Measurements from ENCODE around the gene SHISA2. TPM values are rescaled to one million over a fixed set of nuclear protein-coding genes. Genes with fewer than 3 reads are reported as not detected.

SHISA2 gene
- total and polyA plus RNA-seq, 4 donors = under 0.01 to 2.1 TPM; not detected in 2

DNA sequence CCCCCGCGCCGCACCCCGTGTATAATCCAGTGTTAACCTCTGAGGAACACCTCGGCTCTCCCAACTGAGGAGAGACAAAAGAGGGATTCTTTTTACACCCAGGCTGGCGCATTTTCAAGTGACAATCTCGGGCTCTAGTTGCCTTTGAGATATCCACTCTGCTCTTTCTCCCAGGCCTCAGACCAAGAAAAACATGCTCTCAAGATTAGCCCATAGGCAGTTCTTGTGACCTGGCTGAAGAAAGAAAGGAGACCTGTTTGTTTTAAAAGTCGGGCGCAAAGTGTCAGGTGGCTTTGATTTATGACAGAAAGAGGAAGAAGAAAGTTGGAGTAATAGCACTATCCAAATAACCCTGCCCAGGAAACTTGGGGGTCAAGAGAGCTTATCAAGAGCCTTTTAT is 27.3 kb downstream of the SHISA2 start:
- TF ChIP-seq NR2F2 (IDR thresholded peaks at IDR 0.05) (no peak), REST (IDR thresholded peaks at IDR 0.05) (no peak), HNF4G (IDR thresholded peaks at IDR 0.05) (no peak), GABPA (IDR thresholded peaks at IDR 0.05 in 1 of 2, conservative IDR thresholded peaks at IDR 0.05 in 1 of 2) (no peak), ATF3 (IDR thresholded peaks at IDR 0.05) (no peak), SP1 (IDR thresholded peaks at IDR 0.05) (no peak), YY1 (IDR thresholded peaks at IDR 0.05) (no peak), ZBTB33 (IDR thresholded peaks at IDR 0.05) (no peak), RXRA (IDR thresholded peaks at IDR 0.05) (no peak), HNF4A (conservative IDR thresholded peaks at IDR 0.05) (no peak), RAD21 (IDR thresholded peaks at IDR 0.05) (no peak), TAF1 (conservative IDR thresholded peaks at IDR 0.05) (no peak), EGR1 (IDR thresholded peaks at IDR 0.05; ENCODE audit: low read depth in 2 of 2) (no peak), FOXA1 (IDR thresholded peaks at IDR 0.05) (no peak)
- TF ChIP-seq, protein P1, sequence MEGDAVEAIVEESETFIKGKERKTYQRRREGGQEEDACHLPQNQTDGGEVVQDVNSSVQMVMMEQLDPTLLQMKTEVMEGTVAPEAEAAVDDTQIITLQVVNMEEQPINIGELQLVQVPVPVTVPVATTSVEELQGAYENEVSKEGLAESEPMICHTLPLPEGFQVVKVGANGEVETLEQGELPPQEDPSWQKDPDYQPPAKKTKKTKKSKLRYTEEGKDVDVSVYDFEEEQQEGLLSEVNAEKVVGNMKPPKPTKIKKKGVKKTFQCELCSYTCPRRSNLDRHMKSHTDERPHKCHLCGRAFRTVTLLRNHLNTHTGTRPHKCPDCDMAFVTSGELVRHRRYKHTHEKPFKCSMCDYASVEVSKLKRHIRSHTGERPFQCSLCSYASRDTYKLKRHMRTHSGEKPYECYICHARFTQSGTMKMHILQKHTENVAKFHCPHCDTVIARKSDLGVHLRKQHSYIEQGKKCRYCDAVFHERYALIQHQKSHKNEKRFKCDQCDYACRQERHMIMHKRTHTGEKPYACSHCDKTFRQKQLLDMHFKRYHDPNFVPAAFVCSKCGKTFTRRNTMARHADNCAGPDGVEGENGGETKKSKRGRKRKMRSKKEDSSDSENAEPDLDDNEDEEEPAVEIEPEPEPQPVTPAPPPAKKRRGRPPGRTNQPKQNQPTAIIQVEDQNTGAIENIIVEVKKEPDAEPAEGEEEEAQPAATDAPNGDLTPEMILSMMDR (IDR thresholded peaks at IDR 0.05; ENCODE audit: low read depth, low read length, missing input control) = no peak
- DNase-seq (ENCODE audit: low spot score) = no peak
- Histone ChIP-seq H3K27me3 (ENCODE audit: control insufficient read depth in 4 of 4, insufficient read depth in 4 of 4, low read length in 3 of 4) (no peaks in the 10 kb centered on the region), H3K9me3 (ENCODE audit: control insufficient read depth in 4 of 4, low read length in 3 of 4) (no peaks in the 10 kb centered on the region), H3K4me1 (ENCODE audit: control insufficient read depth in 4 of 4, insufficient read depth in 4 of 4, low read length in 3 of 4) (no peaks in the 10 kb centered on the region), H3K36me3 (ENCODE audit: control insufficient read depth in 4 of 4, insufficient read depth in 3 of 4, low read depth in 1 of 4, low read length in 3 of 4) (no peaks in the 10 kb centered on the region), H3K9ac (ENCODE audit: low read depth in 1 of 2, low read length in 2 of 2) (no peak overlapping the region), H3K4me3 (ENCODE audit: low read depth in 1 of 3, low read length in 3 of 3) (no peak overlapping the region), H3K27ac (ENCODE audit: low read depth in 1 of 2, low read length in 2 of 2) (no peak overlapping the region)
- 80% methylated on average over 9 of the region's 9 CpGs for WGBS

- TF ChIP-seq GABPA (IDR thresholded peaks at IDR 0.05 in 1 of 2, conservative IDR thresholded peaks at IDR 0.05 in 1 of 2) = no peak
- TF ChIP-seq FOXA1 (IDR thresholded peaks at IDR 0.05) = no peak
- no peak for TF ChIP-seq ZBTB33 (IDR thresholded peaks at IDR 0.05)
- no peak for TF ChIP-seq SP1 (IDR thresholded peaks at IDR 0.05)
- Histone ChIP-seq H3K9ac (ENCODE audit: low read depth in 1 of 2, low read length in 2 of 2) (no peak overlapping the region), H3K4me3 (ENCODE audit: low read depth in 1 of 3, low read length in 3 of 3) (no peak overlapping the region), H3K27ac (ENCODE audit: low read depth in 1 of 2, low read length in 2 of 2) (no peak overlapping the region), H3K9me3 (ENCODE audit: control insufficient read depth in 4 of 4, low read length in 3 of 4) (no peaks in the 10 kb centered on the region), H3K36me3 (ENCODE audit: control insufficient read depth in 4 of 4, insufficient read depth in 3 of 4, low read depth in 1 of 4, low read length in 3 of 4) (no peaks in the 10 kb centered on the region), H3K27me3 (ENCODE audit: control insufficient read depth in 4 of 4, insufficient read depth in 4 of 4, low read length in 3 of 4) (no peaks in the 10 kb centered on the region), H3K4me1 (ENCODE audit: control insufficient read depth in 4 of 4, insufficient read depth in 4 of 4, low read length in 3 of 4) (no peaks in the 10 kb centered on the region)
- DNase-seq (ENCODE audit: low spot score) = peak; percentile 46
- 52% methylated on average over 13 of the region's 13 CpGs for WGBS
Measured at GRCh38 chr13:26022538-26023292, 29.1 kb downstream of the SHISA2 start.

Measured in liver (tissue), 9 donors.